Measurements from ENCODE around the gene PPP4R1. TPM values are rescaled to one million over a fixed set of nuclear protein-coding genes. Genes with fewer than 3 reads are reported as not detected.
"Not testable (repeated sequence)": the region's sequence is repeated elsewhere in the genome, so short reads cannot be mapped to it uniquely, and the experiment has no call there.

Gene PPP4R1
- total and polyA plus RNA-seq, 4 donors, result 87.2 to 105 (median 92.5) TPM

- no peaks in the 10 kb centered on the region for H3K9me3 ChIP-seq (ENCODE audit: control insufficient read depth, insufficient read depth, low read length)
- H3K27me3 ChIP-seq (ENCODE audit: control insufficient read depth, insufficient read depth, low read length), result no peaks in the 10 kb centered on the region
- peak overlapping the region; percentile 89 for H3K27ac ChIP-seq (ENCODE audit: low read depth, low read length)
- 37% methylated on average over 10 of the region's 13 CpGs for WGBS (ENCODE audit: insufficient coverage)
- H3K36me3 ChIP-seq (ENCODE audit: control insufficient read depth, insufficient read depth, low read length), result peaks cover 3% of the 10 kb centered on the region
- H3K4me1 ChIP-seq (ENCODE audit: control insufficient read depth, insufficient read depth, low read length), result peaks cover 9% of the 10 kb centered on the region
- DNase-seq (ENCODE audit: low read depth in 4 of 6, low spot score in 6 of 6), result peak in 1 of 6 donors; percentile 38
- H3K4me3 ChIP-seq (ENCODE audit: low read depth, low read length), result peak overlapping the region; percentile 60
Measured at GRCh38 chr18:9615280-9615797, 980 bp upstream of the PPP4R1 start.

DNA sequence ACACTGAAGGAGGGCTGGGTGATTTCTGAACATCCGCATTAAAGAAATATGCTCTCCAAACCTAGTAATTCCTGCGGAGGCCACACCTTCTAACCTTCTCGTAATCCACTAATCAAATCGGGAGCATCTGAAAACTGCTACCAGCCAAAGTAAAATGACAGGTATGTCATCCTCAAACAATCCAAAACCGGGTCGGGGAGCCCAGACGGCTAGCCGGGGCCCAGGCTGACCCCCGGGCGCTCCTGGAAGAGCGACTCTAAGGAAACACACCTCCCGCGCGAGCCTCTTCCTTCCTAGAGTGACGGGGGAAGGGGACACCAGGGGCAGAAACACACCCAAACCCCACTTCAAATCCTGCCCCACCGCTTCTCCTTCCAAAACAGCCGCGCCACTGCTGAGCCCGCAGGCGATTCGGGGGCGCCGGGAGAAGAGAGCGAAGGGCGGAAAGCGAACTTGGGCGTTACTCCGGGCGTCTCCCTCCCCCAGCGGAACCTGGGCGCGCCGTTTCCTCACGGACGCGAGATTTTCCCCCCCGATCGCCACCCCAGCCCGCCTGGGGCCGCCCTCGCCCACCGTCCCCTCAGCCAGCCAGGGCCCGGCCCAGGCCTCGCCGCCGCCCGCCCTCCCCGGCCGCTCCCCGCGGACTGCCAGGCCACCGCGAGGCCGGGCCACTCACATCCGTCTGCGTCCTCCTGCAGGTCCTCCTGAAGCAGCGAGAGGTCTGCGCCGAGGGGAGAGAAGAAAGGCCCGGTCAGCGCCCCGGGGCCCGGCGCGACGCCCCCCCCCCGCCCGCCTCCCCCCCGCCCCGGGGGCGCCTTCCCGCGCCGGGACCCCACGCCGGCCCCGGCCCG, 584 bp downstream of the PPP4R1 start:
- no peaks in the 10 kb centered on the region for H3K27me3 ChIP-seq (ENCODE audit: control insufficient read depth, insufficient read depth, low read length)
- WGBS (ENCODE audit: insufficient coverage), result under 1% methylated on average over 71 of the region's 78 CpGs
- peaks cover 9% of the 10 kb centered on the region for H3K4me1 ChIP-seq (ENCODE audit: control insufficient read depth, insufficient read depth, low read length)

DNA sequence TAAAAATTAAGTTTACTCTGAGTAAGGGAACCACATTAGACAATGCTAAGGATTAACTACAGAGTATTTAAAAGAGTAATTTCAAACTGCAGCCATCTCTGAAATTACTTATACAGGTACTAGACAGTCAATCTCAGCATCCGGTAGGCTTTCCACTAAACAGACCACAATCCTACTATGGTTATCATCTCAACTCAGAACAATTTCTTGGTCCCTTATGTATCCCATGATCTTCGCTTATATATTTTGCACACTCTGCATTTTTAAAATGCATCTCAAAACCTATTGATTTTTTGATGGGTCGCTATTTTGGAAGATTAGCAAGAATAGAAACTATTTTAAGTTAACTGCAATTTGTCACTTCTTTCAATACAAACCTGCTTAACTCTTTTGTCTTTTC, 1.4 kb downstream of the PPP4R1 start:
- H3K9me3 ChIP-seq (ENCODE audit: control insufficient read depth, insufficient read depth, low read length), result no peaks in the 10 kb centered on the region
- peaks cover 3% of the 10 kb centered on the region for H3K36me3 ChIP-seq (ENCODE audit: control insufficient read depth, insufficient read depth, low read length)
- peak in 1 of 6 donors; percentile 8 for DNase-seq (ENCODE audit: low read depth in 4 of 6, low spot score in 6 of 6)
- peak overlapping the region; percentile 89 for H3K4me3 ChIP-seq (ENCODE audit: low read depth, low read length)
- 0% methylated on average over 1 of the region's 3 CpGs for WGBS (ENCODE audit: insufficient coverage)
- no peaks in the 10 kb centered on the region for H3K27me3 ChIP-seq (ENCODE audit: control insufficient read depth, insufficient read depth, low read length)
- peaks cover 9% of the 10 kb centered on the region for H3K4me1 ChIP-seq (ENCODE audit: control insufficient read depth, insufficient read depth, low read length)
- H3K27ac ChIP-seq (ENCODE audit: low read depth, low read length), result peak overlapping the region; percentile 91

More for the DNA sequence above, 584 bp downstream of the PPP4R1 start:
- no peaks in the 10 kb centered on the region for H3K9me3 ChIP-seq (ENCODE audit: control insufficient read depth, insufficient read depth, low read length)
- H3K27ac ChIP-seq (ENCODE audit: low read depth, low read length), result peak overlapping the region; percentile 91
- peak in 2 of 6 donors; percentile 66 to 77 for DNase-seq (ENCODE audit: low read depth in 4 of 6, low spot score in 6 of 6)
- peak overlapping the region; percentile 89 for H3K4me3 ChIP-seq (ENCODE audit: low read depth, low read length)
- H3K36me3 ChIP-seq (ENCODE audit: control insufficient read depth, insufficient read depth, low read length), result peaks cover 3% of the 10 kb centered on the region

- Histone ChIP-seq H3K4me1 (ENCODE audit: control insufficient read depth, insufficient read depth, low read length) (peaks cover 9% of the 10 kb centered on the region), H3K4me3 (ENCODE audit: low read depth, low read length) (no peak overlapping the region), H3K9me3 (ENCODE audit: control insufficient read depth, insufficient read depth, low read length) (no peaks in the 10 kb centered on the region), H3K27me3 (ENCODE audit: control insufficient read depth, insufficient read depth, low read length) (no peaks in the 10 kb centered on the region), H3K27ac (ENCODE audit: low read depth, low read length) (no peak overlapping the region), H3K36me3 (ENCODE audit: control insufficient read depth, insufficient read depth, low read length) (peaks cover 3% of the 10 kb centered on the region)
- no CpG with 5 or more reads among the region's 3 CpGs for WGBS (ENCODE audit: insufficient coverage)
- DNase-seq (ENCODE audit: low read depth in 4 of 6, low spot score in 6 of 6), result peak in 2 of 6 donors; percentile 67 to 88
Measured at GRCh38 chr18:9612215-9612830, 2.0 kb downstream of the PPP4R1 start.

DNA sequence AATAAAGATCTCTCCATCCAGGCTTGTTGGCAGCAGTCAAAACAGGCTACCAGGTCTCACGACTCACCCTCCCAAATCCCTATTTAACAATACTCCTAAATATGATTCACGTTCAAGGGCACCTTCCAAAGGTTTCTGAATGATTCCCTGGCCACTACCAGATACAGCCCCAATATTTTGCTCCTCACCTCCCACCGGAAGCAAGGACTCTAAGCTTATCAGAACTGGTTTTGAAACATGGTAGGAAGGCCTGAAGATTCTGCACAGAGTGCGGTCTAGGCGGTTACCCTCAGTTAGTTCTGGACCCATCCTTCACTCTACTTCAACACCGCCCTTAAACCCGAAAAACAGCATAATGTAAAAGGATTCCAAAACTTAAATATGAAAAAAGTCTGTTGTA, 5.2 kb downstream of the PPP4R1 start:
- H3K27ac ChIP-seq (ENCODE audit: low read depth, low read length), result no peak overlapping the region
- H3K9me3 ChIP-seq (ENCODE audit: control insufficient read depth, insufficient read depth, low read length), result no peaks in the 10 kb centered on the region
- H3K27me3 ChIP-seq (ENCODE audit: control insufficient read depth, insufficient read depth, low read length), result no peaks in the 10 kb centered on the region
- no peak overlapping the region for H3K4me3 ChIP-seq (ENCODE audit: low read depth, low read length)
- H3K4me1 ChIP-seq (ENCODE audit: control insufficient read depth, insufficient read depth, low read length), result no peaks in the 10 kb centered on the region
- DNase-seq (ENCODE audit: low read depth in 4 of 6, low spot score in 6 of 6), result no peak
- peaks cover 3% of the 10 kb centered on the region for H3K36me3 ChIP-seq (ENCODE audit: control insufficient read depth, insufficient read depth, low read length)
- 69% methylated on average over 2 of the region's 7 CpGs for WGBS (ENCODE audit: insufficient coverage)

DNA sequence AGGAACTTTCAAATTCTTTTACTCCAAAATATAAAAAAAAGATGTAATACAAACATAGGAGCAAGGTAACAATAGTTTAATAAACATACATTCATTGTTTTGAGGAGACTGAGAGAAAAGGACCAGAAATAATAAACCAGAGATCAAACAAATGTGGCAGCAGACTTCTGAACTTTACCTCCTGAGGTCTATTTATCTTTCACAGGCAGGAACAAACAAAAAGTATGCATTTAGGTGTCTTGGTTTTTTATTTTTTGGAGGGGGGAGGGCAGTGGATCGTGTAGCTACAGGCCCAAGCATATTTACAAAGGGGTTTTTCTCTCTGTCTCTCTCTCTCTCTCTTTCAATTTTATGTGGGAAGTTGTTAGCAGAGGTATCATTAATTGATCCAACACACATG, 5.6 kb downstream of the PPP4R1 start:
- H3K9me3 ChIP-seq (ENCODE audit: control insufficient read depth, insufficient read depth, low read length), result no peaks in the 10 kb centered on the region
- peaks cover 3% of the 10 kb centered on the region for H3K36me3 ChIP-seq (ENCODE audit: control insufficient read depth, insufficient read depth, low read length)
- H3K4me1 ChIP-seq (ENCODE audit: control insufficient read depth, insufficient read depth, low read length), result no peaks in the 10 kb centered on the region
- no peaks in the 10 kb centered on the region for H3K27me3 ChIP-seq (ENCODE audit: control insufficient read depth, insufficient read depth, low read length)
- H3K4me3 ChIP-seq (ENCODE audit: low read depth, low read length), result no peak overlapping the region
- no CpG with 5 or more reads among the region's 1 CpG for WGBS (ENCODE audit: insufficient coverage)
- no peak overlapping the region for H3K27ac ChIP-seq (ENCODE audit: low read depth, low read length)
- no peak for DNase-seq (ENCODE audit: low read depth in 4 of 6, low spot score in 6 of 6)

DNA sequence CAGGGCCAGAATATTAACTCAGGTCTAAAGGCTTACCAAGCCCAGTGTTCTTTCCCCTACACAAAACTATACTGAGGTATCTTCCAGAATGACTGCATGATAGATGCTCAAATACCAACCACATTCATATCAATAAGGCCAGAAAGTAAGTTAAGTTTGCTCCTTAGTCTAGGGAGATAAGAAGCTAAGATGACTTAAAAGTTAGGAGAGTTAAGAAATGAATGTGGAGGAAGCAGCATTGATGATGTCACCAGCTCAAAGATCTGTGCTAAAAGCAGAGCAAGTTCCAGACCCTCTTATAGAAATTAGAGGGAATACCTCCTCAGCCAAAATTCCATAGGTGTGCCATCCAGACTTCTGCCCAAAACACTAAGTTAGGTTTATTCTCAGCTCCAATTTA, 6.1 kb downstream of the PPP4R1 start:
- H3K9me3 ChIP-seq (ENCODE audit: control insufficient read depth, insufficient read depth, low read length), result no peaks in the 10 kb centered on the region
- H3K4me1 ChIP-seq (ENCODE audit: control insufficient read depth, insufficient read depth, low read length), result no peaks in the 10 kb centered on the region
- H3K27me3 ChIP-seq (ENCODE audit: control insufficient read depth, insufficient read depth, low read length), result no peaks in the 10 kb centered on the region
- peaks cover 3% of the 10 kb centered on the region for H3K36me3 ChIP-seq (ENCODE audit: control insufficient read depth, insufficient read depth, low read length)
- H3K4me3 ChIP-seq (ENCODE audit: low read depth, low read length), result no peak overlapping the region
- no peak overlapping the region for H3K27ac ChIP-seq (ENCODE audit: low read depth, low read length)
- DNase-seq (ENCODE audit: low read depth in 4 of 6, low spot score in 6 of 6), result no peak

DNA sequence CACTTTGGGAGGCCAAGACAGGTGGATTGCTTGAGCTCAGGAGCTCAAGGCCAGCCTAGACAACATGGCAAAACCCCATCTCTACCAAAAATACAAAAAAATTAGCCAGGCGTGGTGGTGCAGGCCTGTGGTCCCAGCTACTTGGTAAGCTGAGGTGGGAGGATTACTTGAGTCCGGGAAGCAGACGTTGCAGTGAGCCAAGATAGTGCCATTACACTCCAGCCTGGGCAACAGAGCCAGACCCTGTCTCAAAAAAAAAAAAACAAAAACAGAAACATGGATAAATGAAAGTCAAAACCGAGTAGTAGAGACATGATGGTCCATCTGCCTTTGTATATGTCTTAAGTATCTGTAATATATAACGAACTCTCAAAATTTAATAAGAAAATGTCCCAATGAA, 7.2 kb downstream of the PPP4R1 start:
- H3K27me3 ChIP-seq (ENCODE audit: control insufficient read depth, insufficient read depth, low read length); H3K27ac ChIP-seq (ENCODE audit: low read depth, low read length); H3K9me3 ChIP-seq (ENCODE audit: control insufficient read depth, insufficient read depth, low read length); H3K4me1 ChIP-seq (ENCODE audit: control insufficient read depth, insufficient read depth, low read length); DNase-seq (ENCODE audit: low read depth in 4 of 6, low spot score in 6 of 6); H3K4me3 ChIP-seq (ENCODE audit: low read depth, low read length); H3K36me3 ChIP-seq (ENCODE audit: control insufficient read depth, insufficient read depth, low read length): not testable (repeated sequence)
- WGBS (ENCODE audit: insufficient coverage), result no CpG with 5 or more reads among the region's 5 CpGs

- no peak overlapping the region for H3K4me3 ChIP-seq (ENCODE audit: low read depth, low read length)
- no CpG with 5 or more reads among the region's 3 CpGs for WGBS (ENCODE audit: insufficient coverage)
- H3K36me3 ChIP-seq (ENCODE audit: control insufficient read depth, insufficient read depth, low read length), result no peaks in the 10 kb centered on the region
- no peak overlapping the region for H3K27ac ChIP-seq (ENCODE audit: low read depth, low read length)
- no peaks in the 10 kb centered on the region for H3K4me1 ChIP-seq (ENCODE audit: control insufficient read depth, insufficient read depth, low read length)
- no peaks in the 10 kb centered on the region for H3K9me3 ChIP-seq (ENCODE audit: control insufficient read depth, insufficient read depth, low read length)
- DNase-seq (ENCODE audit: low read depth in 4 of 6, low spot score in 6 of 6), result no peak
- no peaks in the 10 kb centered on the region for H3K27me3 ChIP-seq (ENCODE audit: control insufficient read depth, insufficient read depth, low read length)
Measured at GRCh38 chr18:9606039-9606438, 8.3 kb downstream of the PPP4R1 start.
